Tibial nerve (tissue), 4 donors: Measurements from ENCODE around the gene FBXO21. TPM values are rescaled to one million over a fixed set of nuclear protein-coding genes. Genes with fewer than 3 reads are reported as not detected.

Experiments
- DNase-seq, 2 donors: peaks; one replicate each; pipeline ENCODE4 v3.0.0-alpha.2; 2019; ENCODE audit warnings: low spot score in 2 of 2
- H3K27ac ChIP-seq, 4 donors: fragments of 200-600 bp; sonication (generic) in 3 of 4; one replicate each; pipeline ENCODE4 v1.5.1; 2017 to 2019; ENCODE audit warnings: mild to moderate bottlenecking in 1 of 4
- H3K27me3 ChIP-seq, 2 donors: fragments of 200-600 bp; sonication (generic) in 1 of 2; one replicate each; pipeline versions ENCODE4 v1.5.1 to v1.6.0; 2017 to 2019
- H3K36me3 ChIP-seq, 3 donors: fragments of 200-600 bp; sonication (generic); one replicate each; pipeline ENCODE4 v1.5.1; 2018 to 2019
- H3K4me1 ChIP-seq, 4 donors: fragments of 200-600 bp; sonication (generic) in 3 of 4; one replicate each; pipeline ENCODE4 v1.5.1; 2017 to 2019
- H3K4me3 ChIP-seq, 4 donors: fragments of 200-600 bp; sonication (generic) in 3 of 4; one replicate each; pipeline ENCODE4 v1.5.1; 2017 to 2019; ENCODE audit warnings: mild to moderate bottlenecking in 1 of 4, moderate library complexity in 1 of 4
- H3K9me3 ChIP-seq, 4 donors: fragments of 200-600 bp; sonication (generic) in 3 of 4; one replicate each; pipeline ENCODE4 v1.5.1; 2017 to 2019
- CTCF ChIP-seq, 5 experiments: fragments of 200-600 bp in 3 of 5; fragments of 450-650 bp in 2 of 5; sonication (generic) in 3 of 5; IDR thresholded peaks; one replicate each; pipeline ENCODE4 v1.5.1; 2016 to 2019; ENCODE audit warnings: antibody characterized with exemption in 5 of 5, mild to moderate bottlenecking in 3 of 5, moderate library complexity in 2 of 5
- EP300 ChIP-seq, 2 donors: sonication (generic); formaldehyde crosslinking; IDR thresholded peaks; one replicate each; pipeline ENCODE4 v1.6.1; 2017; ENCODE audit warnings: antibody characterized with exemption in 2 of 2, mild to moderate bottlenecking in 1 of 2
- POLR2A ChIP-seq, 2 donors: fragments of 450-650 bp; IDR thresholded peaks; one replicate each; pipeline ENCODE4 v1.6.1; 2017; ENCODE audit warnings: antibody characterized with exemption in 2 of 2, mild to moderate bottlenecking in 2 of 2, moderate library complexity in 2 of 2
- WGBS, 2 donors: methylation state at CpG; one replicate each; pipeline ENCODE4 v1.1.5; 2018; 5-methylcytosine and 5-hydroxymethylcytosine counted together
- total RNA-seq, 4 donors: library from RNA; depleted of rRNA; stranded (reverse); fragments of >200 nt; gene quantifications; one replicate each; pipeline ENCODE4 v1.1.0, GENCODE V29; 2016

FBXO21 gene
- total RNA-seq, 4 donors from 2014 or later = 56.1 to 154 (median 84.6) TPM

GRCh38 chr12:117125767-117126166 lies 64.5 kb downstream of the FBXO21 start:
- no peak for TF ChIP-seq CTCF (IDR thresholded peaks at IDR 0.05)
- no peak for TF ChIP-seq EP300 (IDR thresholded peaks at IDR 0.05)
- WGBS, 2 donors = 92% methylated on average over 7 of the region's 7 CpGs
- Histone ChIP-seq H3K4me3 (no peak overlapping the region), H3K27me3 (no peaks in the 10 kb centered on the region), H3K36me3 (no peaks in the 10 kb centered on the region), H3K4me1 (no peaks in the 10 kb centered on the region), H3K9me3 (no peaks in the 10 kb centered on the region), H3K27ac (no peak overlapping the region)
- no peak for DNase-seq

- H3K27me3 ChIP-seq = no peaks in the 10 kb centered on the region
- H3K4me3 ChIP-seq = no peak overlapping the region
- no peaks in the 10 kb centered on the region for H3K9me3 ChIP-seq
- TF ChIP-seq CTCF (IDR thresholded peaks at IDR 0.05) = no peak
- TF ChIP-seq EP300 (IDR thresholded peaks at IDR 0.05) = no peak
- TF ChIP-seq POLR2A (IDR thresholded peaks at IDR 0.05) = no peak
- H3K36me3 ChIP-seq = no peaks in the 10 kb centered on the region
- WGBS, 2 donors = 58 to 66% methylated on average over 6 of the region's 6 CpGs
- no peak overlapping the region for H3K27ac ChIP-seq
- no peak for DNase-seq
- H3K4me1 ChIP-seq = no peaks in the 10 kb centered on the region
These were observed 65.0 kb downstream of the FBXO21 start for GRCh38 chr12:117125272-117125613.

GRCh38 chr12:117124421-117125271 lies 65.6 kb downstream of the FBXO21 start:
- Histone ChIP-seq H3K4me3 (no peak overlapping the region), H3K36me3 (no peaks in the 10 kb centered on the region), H3K27me3 (no peaks in the 10 kb centered on the region), H3K9me3 (no peaks in the 10 kb centered on the region), H3K4me1 (peaks cover 0 to 2% (median 0%) of the 10 kb centered on the region in 4 donors), H3K27ac (no peak overlapping the region)
- 63 to 71% methylated on average over 8 of the region's 8 CpGs for WGBS, 2 donors
- no peak for DNase-seq
- no peak for TF ChIP-seq POLR2A (IDR thresholded peaks at IDR 0.05)
- TF ChIP-seq EP300 (IDR thresholded peaks at IDR 0.05) = no peak
- TF ChIP-seq CTCF (IDR thresholded peaks at IDR 0.05) = no peak

GRCh38 chr12:117121441-117121840 lies 68.8 kb downstream of the FBXO21 start:
- no peaks in the 10 kb centered on the region for H3K36me3 ChIP-seq
- WGBS, 2 donors = 50% methylated on average over 3 of the region's 3 CpGs
- no peak overlapping the region for H3K27ac ChIP-seq
- DNase-seq = no peak
- no peak overlapping the region for H3K4me3 ChIP-seq
- peaks cover 0 to 21% (median 0%) of the 10 kb centered on the region in 4 donors for H3K4me1 ChIP-seq
- no peaks in the 10 kb centered on the region for H3K27me3 ChIP-seq
- TF ChIP-seq EP300 (IDR thresholded peaks at IDR 0.05) (no peak), POLR2A (IDR thresholded peaks at IDR 0.05) (no peak), CTCF (IDR thresholded peaks at IDR 0.05) (no peak)
- no peaks in the 10 kb centered on the region for H3K9me3 ChIP-seq

- H3K27me3 ChIP-seq = no peaks in the 10 kb centered on the region
- peaks cover 0 to 21% (median 0%) of the 10 kb centered on the region in 4 donors for H3K4me1 ChIP-seq
- TF ChIP-seq CTCF (IDR thresholded peaks at IDR 0.05) = no peak
- TF ChIP-seq EP300 (IDR thresholded peaks at IDR 0.05) = no peak
- no peak for TF ChIP-seq POLR2A (IDR thresholded peaks at IDR 0.05)
- 66 to 69% methylated on average over 9 of the region's 9 CpGs for WGBS, 2 donors
- no peak overlapping the region for H3K4me3 ChIP-seq
- no peak overlapping the region for H3K27ac ChIP-seq
- no peaks in the 10 kb centered on the region for H3K36me3 ChIP-seq
- no peaks in the 10 kb centered on the region for H3K9me3 ChIP-seq
- DNase-seq = no peak
These were observed 69.5 kb downstream of the FBXO21 start for GRCh38 chr12:117120787-117121186.
